ENCODE results near the gene IRS2.

DNA sequence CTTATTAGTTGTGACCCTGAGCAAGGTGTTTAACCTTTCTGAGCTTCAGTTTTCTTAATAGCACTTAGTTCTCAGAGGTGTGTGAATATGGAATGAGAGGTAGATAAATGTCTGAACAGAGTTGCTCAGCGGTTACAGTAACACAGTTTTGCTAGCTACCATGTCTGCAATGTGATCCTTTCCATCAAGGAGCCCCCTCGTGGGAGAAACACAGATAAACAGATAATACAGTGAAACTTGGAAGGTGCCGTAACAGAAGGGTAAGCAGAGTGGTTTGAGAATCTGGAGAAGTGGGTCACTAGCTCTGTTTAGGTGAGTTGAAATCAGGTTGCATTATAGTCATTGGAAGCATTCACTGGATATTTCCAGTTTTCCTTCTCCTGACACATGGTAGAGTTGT is 38.9 kb downstream of the IRS2 start:
- TF ChIP-seq GATA2 (IDR thresholded peaks at IDR 0.05; ENCODE audit: low read depth, low read length) (no peak), GATA3 (IDR thresholded peaks at IDR 0.05; ENCODE audit: low read depth, low read length) (no peak)
